Caco-2 (cell line): Measurements from ENCODE around the gene STAU1. TPM values are rescaled to one million over a fixed set of nuclear protein-coding genes. Genes with fewer than 3 reads are reported as not detected.

ENCODE experiments used
- BruUV-seq: library from RNA; stranded (reverse); fragments of 400-500 nt; replicated peaks from 2 replicates; lab custom pipeline; 2021; lab: Mats Ljungman, UMichigan
- CTCF ChIA-PET: fragments of 300-600 bp; sonication (Branson Sonifier 250); formaldehyde crosslinking; loops from one replicate; lab custom pipeline; 2022; ENCODE audit warnings: antibody characterized with exemption; lab: Charles Lee
- POLR2A ChIA-PET: fragments of 300-600 bp; sonication (Branson Sonifier 250); formaldehyde crosslinking; loops from one replicate; lab custom pipeline; 2022; ENCODE audit warnings: antibody characterized with exemption; lab: Charles Lee
- DNase-seq, 2 experiments: peaks; one replicate each; pipeline versions ENCODE4 v3.0.0 to v3.0.0-alpha.2; 2020 to 2022
- H3K27me3 ChIP-seq: replicated peaks from 2 replicates; pipeline ENCODE4 v1.6.0; 2011; ENCODE audit warnings: low read length; ENCODE audit not compliant: control insufficient read depth, insufficient read depth
- H3K36me3 ChIP-seq: 2 replicates; pipeline ENCODE4 v1.5.1; 2011; ENCODE audit warnings: low read length; ENCODE audit not compliant: control insufficient read depth, insufficient read depth
- H3K4me1 ChIP-seq: fragments of 250-450 bp; sonication (Bioruptor Pico); 2 replicates; pipeline ENCODE4 v1.5.1; 2020; ENCODE audit warnings: mild to moderate bottlenecking
- H3K4me3 ChIP-seq: 2 replicates; pipeline ENCODE4 v1.5.1; 2011; ENCODE audit warnings: low read depth, mild to moderate bottlenecking, control low read depth, low read length
- H3K9me3 ChIP-seq: fragments of 250-450 bp; sonication (Bioruptor Pico); 2 replicates; pipeline ENCODE4 v1.5.1; 2020; ENCODE audit warnings: mild to moderate bottlenecking, moderate library complexity
- H3K27ac Mint-ChIP-seq: one replicate; pipeline ENCODE4 v1.8.0; 2022; ENCODE audit warnings: mixed read lengths; ENCODE audit not compliant: unreplicated experiment
- H3K27me3 Mint-ChIP-seq: one replicate; pipeline ENCODE4 v1.8.0; 2022; ENCODE audit warnings: mixed read lengths; ENCODE audit not compliant: insufficient read depth, unreplicated experiment
- H3K36me3 Mint-ChIP-seq: one replicate; pipeline ENCODE4 v1.8.0; 2022; ENCODE audit warnings: mild to moderate bottlenecking, mixed read lengths; ENCODE audit not compliant: insufficient read depth, unreplicated experiment
- H3K4me1 Mint-ChIP-seq: one replicate; pipeline ENCODE4 v1.8.0; 2022; ENCODE audit warnings: low read depth, mixed read lengths; ENCODE audit not compliant: unreplicated experiment
- H3K4me3 Mint-ChIP-seq: one replicate; pipeline ENCODE4 v1.8.0; 2022; ENCODE audit warnings: mild to moderate bottlenecking, moderate library complexity, mixed read lengths; ENCODE audit not compliant: unreplicated experiment
- H3K9me3 Mint-ChIP-seq: one replicate; pipeline ENCODE4 v1.8.0; 2022; ENCODE audit warnings: mixed read lengths; ENCODE audit not compliant: unreplicated experiment
- intact Hi-C: fragments of 100-400 bp; cut with micrococcal nuclease; formaldehyde crosslinking; loops from one replicate; pipeline ENCODE4 v1.10.0; 2022; ENCODE audit not compliant: unreplicated experiment
- total RNA-seq: library from RNA; stranded (reverse); gene quantifications from 2 replicates; pipeline ENCODE4 v1.2.3, GENCODE V29; 2022
- TF ChIP-seq, protein P1 (sequence below), 2 experiments: fragments of 200-600 bp in 1 of 2; IDR thresholded peaks; 1 replicate in 1 of 2; 2 replicates in 1 of 2; pipeline versions ENCODE4 v1.5.1 to v1.8.0; 2011 to 2022; ENCODE audit warnings: antibody characterized with exemption in 1 of 2, control low read depth in 1 of 2, inconsistent platforms in 1 of 2, low read depth in 1 of 2, low read length in 1 of 2, mild to moderate bottlenecking in 1 of 2, moderate library complexity in 1 of 2; ENCODE audit not compliant: insufficient read depth in 1 of 2, severe bottlenecking in 1 of 2, unreplicated experiment in 1 of 2

STAU1 gene
- total RNA-seq, 1 experiment from 2014 or later: 201 TPM

DNA sequence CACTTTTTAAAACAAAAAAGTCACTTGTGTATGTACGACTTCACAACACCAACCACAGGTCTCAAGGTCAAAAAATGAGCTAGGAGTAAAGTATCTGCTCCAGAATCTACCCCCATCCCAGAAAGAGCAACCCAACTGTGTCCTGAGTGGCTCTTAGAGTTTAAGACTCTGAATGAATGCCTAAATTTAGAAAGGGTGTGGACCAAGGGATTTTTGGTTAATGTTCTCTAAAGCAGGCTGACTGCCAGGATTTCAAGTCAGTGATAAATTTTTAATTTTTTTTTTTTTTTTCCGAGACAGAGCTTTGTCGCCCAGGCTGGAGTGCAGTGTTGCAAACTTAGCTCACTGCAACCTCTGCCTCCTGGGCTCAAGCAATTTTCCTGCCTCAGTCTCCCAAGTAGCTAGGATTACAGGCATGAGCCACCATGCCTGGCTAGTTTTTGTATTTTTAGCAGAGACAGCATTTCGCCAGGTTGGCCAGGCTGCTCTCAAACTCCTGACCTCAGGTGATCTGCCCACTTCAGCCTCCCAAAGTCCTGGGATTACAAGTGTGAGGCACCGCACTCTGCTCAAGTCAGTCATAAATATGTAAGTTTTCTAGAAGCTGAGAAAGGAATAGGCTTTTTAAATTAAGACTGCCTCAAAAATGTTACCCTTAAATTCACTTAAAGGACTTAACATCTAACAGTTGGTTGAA is 20.2 kb downstream of the STAU1 start:
- Histone ChIP-seq H3K27me3 (no peaks in the 10 kb centered on the region), H3K9me3 (no peaks in the 10 kb centered on the region), H3K4me1 (no peaks in the 10 kb centered on the region), H3K4me3 (no peak overlapping the region), H3K36me3 (peaks cover 3% of the 10 kb centered on the region)
- Mint-ChIP-seq H3K4me3 (no peak overlapping the region), H3K36me3 (peaks cover 51% of the 10 kb centered on the region), H3K27ac (no peak overlapping the region), H3K27me3 (no peaks in the 10 kb centered on the region), H3K4me1 (no peaks in the 10 kb centered on the region), H3K9me3 (no peaks in the 10 kb centered on the region)
- intact Hi-C loops: loop anchor here (2.0 kb wide), 1 partner anchor 55 kb away; no protein-coding TSS in a partner anchor
- no TSS peak for BruUV-seq
- TF ChIP-seq, protein P1, sequence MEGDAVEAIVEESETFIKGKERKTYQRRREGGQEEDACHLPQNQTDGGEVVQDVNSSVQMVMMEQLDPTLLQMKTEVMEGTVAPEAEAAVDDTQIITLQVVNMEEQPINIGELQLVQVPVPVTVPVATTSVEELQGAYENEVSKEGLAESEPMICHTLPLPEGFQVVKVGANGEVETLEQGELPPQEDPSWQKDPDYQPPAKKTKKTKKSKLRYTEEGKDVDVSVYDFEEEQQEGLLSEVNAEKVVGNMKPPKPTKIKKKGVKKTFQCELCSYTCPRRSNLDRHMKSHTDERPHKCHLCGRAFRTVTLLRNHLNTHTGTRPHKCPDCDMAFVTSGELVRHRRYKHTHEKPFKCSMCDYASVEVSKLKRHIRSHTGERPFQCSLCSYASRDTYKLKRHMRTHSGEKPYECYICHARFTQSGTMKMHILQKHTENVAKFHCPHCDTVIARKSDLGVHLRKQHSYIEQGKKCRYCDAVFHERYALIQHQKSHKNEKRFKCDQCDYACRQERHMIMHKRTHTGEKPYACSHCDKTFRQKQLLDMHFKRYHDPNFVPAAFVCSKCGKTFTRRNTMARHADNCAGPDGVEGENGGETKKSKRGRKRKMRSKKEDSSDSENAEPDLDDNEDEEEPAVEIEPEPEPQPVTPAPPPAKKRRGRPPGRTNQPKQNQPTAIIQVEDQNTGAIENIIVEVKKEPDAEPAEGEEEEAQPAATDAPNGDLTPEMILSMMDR (IDR thresholded peaks at IDR 0.05; ENCODE audit: insufficient read depth in 1 of 2, low read depth in 1 of 2, low read length in 1 of 2, severe bottlenecking in 1 of 2, unreplicated experiment in 1 of 2): no peak
- POLR2A ChIA-PET: interaction anchor here (0.6 kb wide), 2 partner anchors 12 to 36 kb away, joined by 3 to 5 read pairs; no protein-coding TSS in a partner anchor
- CTCF ChIA-PET: interaction anchor here (0.6 to 0.7 kb wide), 2 partner anchors 11 to 27 kb away, joined by 3 to 5 read pairs; no protein-coding TSS in a partner anchor
- no peak for DNase-seq

DNA sequence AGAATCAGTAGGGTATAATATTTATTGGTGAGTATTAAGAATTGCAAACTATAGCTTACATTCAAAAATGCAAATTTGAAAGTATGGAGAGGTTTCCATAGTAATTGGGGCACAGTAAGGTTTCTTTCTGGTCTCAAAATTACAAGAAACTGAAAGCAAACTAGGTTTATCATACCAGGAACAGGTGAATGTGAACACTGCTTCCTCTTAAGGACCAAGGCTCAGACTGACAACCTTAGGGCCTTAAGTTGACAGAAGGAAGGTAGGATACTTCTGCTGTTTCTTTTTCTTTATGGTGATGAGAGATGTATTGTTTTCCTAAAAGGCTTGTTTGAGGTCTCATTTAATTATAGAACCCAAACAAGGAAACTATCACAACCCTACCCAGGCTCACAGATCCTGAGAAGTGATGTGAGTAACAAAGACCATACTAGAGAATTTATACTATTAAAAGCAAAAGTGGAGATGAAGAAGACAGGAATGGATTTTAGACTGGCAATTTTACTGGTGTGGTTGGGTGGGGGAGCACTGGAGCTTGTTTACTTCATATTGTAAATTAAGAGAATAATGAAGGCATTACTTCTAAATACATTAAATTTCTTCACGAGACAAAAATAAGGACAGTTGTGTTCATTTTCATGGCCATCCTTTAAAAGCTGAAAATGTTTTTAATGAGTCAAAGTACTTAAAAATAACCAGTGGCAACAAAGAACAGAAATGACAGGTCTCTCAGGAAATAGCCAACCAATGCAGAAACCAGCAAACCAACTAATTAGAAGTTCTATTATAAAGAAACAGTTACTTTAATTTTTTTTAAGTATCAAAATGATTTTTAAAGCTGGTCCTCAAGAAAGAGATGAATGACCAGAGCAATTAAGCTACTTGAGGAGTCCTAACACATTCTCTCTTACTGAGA is 21.3 kb downstream of the STAU1 start:
- intact Hi-C loops: loop anchor here (2.0 kb wide), 1 partner anchor 54 kb away; no protein-coding TSS in a partner anchor

More for the DNA sequence above, 21.3 kb downstream of the STAU1 start:
- no peaks in the 10 kb centered on the region for H3K27me3 ChIP-seq
- Mint-ChIP-seq H3K4me1 (peaks cover 8% of the 10 kb centered on the region), H3K27me3 (no peaks in the 10 kb centered on the region), H3K36me3 (peaks cover 51% of the 10 kb centered on the region), H3K27ac (no peak overlapping the region), H3K4me3 (no peak overlapping the region), H3K9me3 (no peaks in the 10 kb centered on the region)
- H3K4me3 ChIP-seq: no peak overlapping the region
- POLR2A ChIA-PET: interaction anchor here (0.7 kb wide), 1 partner anchor 18 kb away, joined by 3 read pairs; no protein-coding TSS in a partner anchor
- CTCF ChIA-PET: interaction anchor here (1.2 kb wide), 1 partner anchor 50 kb away, joined by 4 read pairs; no protein-coding TSS in a partner anchor
- H3K4me1 ChIP-seq: peaks cover 4% of the 10 kb centered on the region; the same call in 1 of the 2 replicates
- no peak for DNase-seq
- no peaks in the 10 kb centered on the region for H3K9me3 ChIP-seq
- TF ChIP-seq, protein P1 (IDR thresholded peaks at IDR 0.05; ENCODE audit: insufficient read depth in 1 of 2, low read depth in 1 of 2, low read length in 1 of 2, severe bottlenecking in 1 of 2, unreplicated experiment in 1 of 2): no peak
- no TSS peak for BruUV-seq
- H3K36me3 ChIP-seq: peaks cover 2% of the 10 kb centered on the region
